HepG2 (cell line): ENCODE results near the gene GNGT2. TPM values are rescaled to one million over a fixed set of nuclear protein-coding genes. Genes with fewer than 3 reads are reported as not detected.

Source experiments
- BCL3 ChIP-seq: sonication (generic); formaldehyde crosslinking; IDR thresholded peaks from 2 replicates; pipeline ENCODE4 v1.5.1; 2020; ENCODE audit warnings: mild to moderate bottlenecking, missing genetic modification reagents, moderate library complexity
- CBX1 ChIP-seq: IDR thresholded peaks from one replicate; pipeline ENCODE4 v1.6.1; 2016; ENCODE audit warnings: antibody characterized with exemption, low read depth
- CSRNP2 ChIP-seq: sonication (generic); formaldehyde crosslinking; conservative IDR thresholded peaks from 2 replicates; pipeline ENCODE4 v1.8.0; 2022; ENCODE audit warnings: low read depth, missing genetic modification reagents
- ERF ChIP-seq: IDR thresholded peaks from 2 replicates; pipeline ENCODE4 v1.6.1; 2018; ENCODE audit warnings: missing biosample characterization, missing genetic modification reagents
- MED13 ChIP-seq: sonication (generic); formaldehyde crosslinking; IDR thresholded peaks from 2 replicates; pipeline ENCODE4 v1.5.0; 2020; ENCODE audit warnings: missing genetic modification reagents
- NCOA2 ChIP-seq: sonication (generic); formaldehyde crosslinking; IDR thresholded peaks from 2 replicates; pipeline ENCODE4 v1.8.0; 2022; ENCODE audit warnings: inconsistent platforms
- NR1H2 ChIP-seq: sonication (generic); formaldehyde crosslinking; IDR thresholded peaks from 2 replicates; pipeline ENCODE4 v1.8.1; 2022; ENCODE audit warnings: low read depth, missing genetic modification reagents, borderline replicate concordance
- SATB2 ChIP-seq: sonication (generic); formaldehyde crosslinking; IDR thresholded peaks from 2 replicates; pipeline ENCODE4 v1.5.0; 2020; ENCODE audit warnings: missing genetic modification reagents
- SOX5 ChIP-seq: IDR thresholded peaks from 2 replicates; pipeline ENCODE4 v1.6.1; 2016; ENCODE audit warnings: borderline replicate concordance
- SP4 ChIP-seq: sonication (generic); formaldehyde crosslinking; IDR thresholded peaks from 2 replicates; pipeline ENCODE4 v1.8.1; 2023; ENCODE audit warnings: mild to moderate bottlenecking, missing genetic modification reagents
- TAF15 ChIP-seq: fragments of 200-400 bp; formaldehyde crosslinking; IDR thresholded peaks from one replicate; pipeline ENCODE4 v1.6.1; 2018; ENCODE audit warnings: mild to moderate bottlenecking, low read depth, low read length; ENCODE audit not compliant: poor library complexity, severe bottlenecking
- TBX3 ChIP-seq: fragments of 450-650 bp; IDR thresholded peaks from 2 replicates; pipeline ENCODE4 v1.6.1; 2017; ENCODE audit warnings: antibody characterized with exemption, mild to moderate bottlenecking, inconsistent platforms, borderline replicate concordance
- TRIM22 ChIP-seq: fragments of 450-650 bp; IDR thresholded peaks from 2 replicates; pipeline ENCODE4 v1.6.1; 2017
- WIZ ChIP-seq: sonication (generic); formaldehyde crosslinking; IDR thresholded peaks from 2 replicates; pipeline ENCODE4 v1.5.1; 2020; ENCODE audit warnings: mild to moderate bottlenecking, missing genetic modification reagents
- YEATS4 ChIP-seq: sonication (generic); formaldehyde crosslinking; IDR thresholded peaks from 2 replicates; pipeline ENCODE4 v1.4.0; 2020; ENCODE audit warnings: missing genetic modification reagents, borderline replicate concordance
- ZBTB14 ChIP-seq: sonication (generic); formaldehyde crosslinking; IDR thresholded peaks from 2 replicates; pipeline ENCODE4 v1.4.0; 2020; ENCODE audit warnings: missing genetic modification reagents
- ZIK1 ChIP-seq: sonication (generic); formaldehyde crosslinking; IDR thresholded peaks from 2 replicates; pipeline ENCODE4 v1.5.0; 2020; ENCODE audit warnings: mild to moderate bottlenecking, low read depth, missing genetic modification reagents, borderline replicate concordance
- ZNF335 ChIP-seq: sonication (generic); formaldehyde crosslinking; IDR thresholded peaks from 2 replicates; pipeline ENCODE4 v1.4.0; 2020; ENCODE audit warnings: missing genetic modification reagents
- ZNF451 ChIP-seq: sonication (generic); formaldehyde crosslinking; IDR thresholded peaks from 2 replicates; pipeline ENCODE4 v1.5.0; 2020; ENCODE audit warnings: mild to moderate bottlenecking, missing genetic modification reagents
- ZNF598 ChIP-seq: sonication (generic); formaldehyde crosslinking; IDR thresholded peaks from 2 replicates; pipeline ENCODE4 v1.5.1; 2020; ENCODE audit warnings: mild to moderate bottlenecking, missing genetic modification reagents, borderline replicate concordance
- ZNF772 ChIP-seq: sonication (generic); formaldehyde crosslinking; IDR thresholded peaks from 2 replicates; pipeline ENCODE4 v1.5.0; 2020; ENCODE audit warnings: mild to moderate bottlenecking, missing genetic modification reagents
- ZNF775 ChIP-seq: sonication (generic); formaldehyde crosslinking; IDR thresholded peaks from 2 replicates; pipeline ENCODE4 v1.4.0; 2020; ENCODE audit warnings: missing genetic modification reagents, mild to moderate bottlenecking, moderate library complexity, borderline replicate concordance
- ZSCAN5A ChIP-seq: sonication (generic); formaldehyde crosslinking; IDR thresholded peaks from 2 replicates; pipeline ENCODE4 v1.8.0; 2022; ENCODE audit warnings: mild to moderate bottlenecking, missing genetic modification reagents, borderline replicate concordance
- polyA plus RNA-seq, 8 experiments: library from polyadenylated mRNA; depleted of rRNA in 3 of 8; stranded (reverse) in 7 of 8; unstranded in 1 of 8; fragments of >200 nt; fragmentation: Illumina TruSeq in 4 of 8; extraction: Trizol in 4 of 8; gene quantifications; 2 replicates each; pipeline versions ENCODE4 v1.2.1 to v1.2.3, GENCODE V29; 2011 to 2016; ENCODE audit warnings: low read depth in 4 of 8, missing spikeins in 1 of 8, mixed read lengths in 1 of 8; ENCODE audit not compliant: insufficient read depth in 1 of 8
- total RNA-seq, 5 experiments: library from RNA; depleted of rRNA; stranded (reverse); fragments of >200 nt; fragmentation: Illumina TruSeq; extraction: Trizol; gene quantifications; 2 replicates each; pipeline ENCODE4 v1.2.3, GENCODE V29; 2016; ENCODE audit warnings: low read depth in 1 of 5

Gene GNGT2
- total and polyA plus RNA-seq, 2 of the 13 experiments (the other 11 are each of a cell fraction or from before 2014, with no cell fraction given): not detected

- TF ChIP-seq TAF15 (no peak), MED13 (CRISPR knock-in tag) (peak; percentile 90), YEATS4 (CRISPR knock-in tag) (peak; percentile 91), ERF (CRISPR knock-in tag) (peak; percentile 73), ZIK1 (CRISPR knock-in tag) (peak; percentile 19; the same call in 1 of the 2 replicates), BCL3 (CRISPR knock-in tag) (peak; percentile 92; the same call in 1 of the 2 replicates), CSRNP2 (no peak), SATB2 (CRISPR knock-in tag) (peak; percentile 97; the same call in 1 of the 2 replicates), ZNF772 (CRISPR knock-in tag) (peak; percentile 80), ZNF451 (peak; percentile 60), TBX3 (0 out of 2 replicates have a peak, but pooled peaks have one; percentile 39), ZSCAN5A (CRISPR knock-in tag) (peak; percentile 81), TRIM22 (no peak), ZNF775 (CRISPR knock-in tag) (peak; percentile 77), NCOA2 (CRISPR knock-in tag) (peak; percentile 42; the same call in 1 of the 2 replicates), SP4 (CRISPR knock-in tag) (no peak), SOX5 (CRISPR knock-in tag) (peak; percentile 40; the same call in 1 of the 2 replicates), ZNF598 (CRISPR knock-in tag) (peak; percentile 95), ZBTB14 (peak; percentile 45), NR1H2 (CRISPR knock-in tag) (peak; percentile 90; the same call in 1 of the 2 replicates), WIZ (CRISPR knock-in tag) (0 out of 2 replicates have a peak, but pooled peaks have one; percentile 55), ZNF335 (CRISPR knock-in tag) (peak; percentile 87; the same call in 1 of the 2 replicates), CBX1 (no peak)
Measured at GRCh38 chr17:49191917-49192741, 18.2 kb downstream of the GNGT2 start (continued).
